HEK293T (cell line): Measurements from ENCODE around the gene SLC37A3.
"Not testable (repeated sequence)": the region's sequence is repeated elsewhere in the genome, so short reads cannot be mapped to it uniquely, and the experiment has no call there.

Experiments used
- CTCF ChIA-PET: fragments of 350-600 bp; formaldehyde crosslinking; extraction: SDS; loops from one replicate; lab custom pipeline; 2021; ENCODE audit warnings: antibody characterized with exemption, inconsistent platforms; lab: Yijun Ruan, JAX
- POLR2A ChIA-PET: fragments of 350-600 bp; formaldehyde crosslinking; extraction: SDS; loops from one replicate; lab custom pipeline; 2020; ENCODE audit warnings: antibody characterized with exemption, inconsistent platforms; lab: Yijun Ruan, JAX
- DNase-seq: peaks from one replicate; pipeline ENCODE4 v3.0.0; 2012; ENCODE audit warnings: mixed read lengths; ENCODE audit errors: extremely low spot score
- ARNT ChIP-seq: fragments of 450-650 bp; IDR thresholded peaks from 2 replicates; pipeline ENCODE4 v1.6.1; 2017; ENCODE audit warnings: mild to moderate bottlenecking
- BHLHE40 ChIP-seq: fragments of 450-650 bp; IDR thresholded peaks from 2 replicates; pipeline ENCODE4 v1.6.1; 2016; ENCODE audit warnings: mild to moderate bottlenecking, moderate library complexity, borderline replicate concordance
- CTBP1 ChIP-seq: fragments of 450-650 bp; IDR thresholded peaks from 2 replicates; pipeline ENCODE4 v1.6.1; 2016; ENCODE audit warnings: borderline replicate concordance
- ELF4 ChIP-seq: fragments of 450-650 bp; IDR thresholded peaks from 2 replicates; pipeline ENCODE4 v1.6.1; 2017; ENCODE audit warnings: antibody characterized with exemption
- FOXA1 ChIP-seq: fragments of 450-650 bp; IDR thresholded peaks from 2 replicates; pipeline ENCODE4 v1.6.1; 2016; ENCODE audit warnings: mild to moderate bottlenecking
- FOXK2 ChIP-seq: fragments of 450-650 bp; IDR thresholded peaks from 2 replicates; pipeline ENCODE4 v1.6.1; 2016; ENCODE audit warnings: mild to moderate bottlenecking
- FOXM1 ChIP-seq: fragments of 450-650 bp; IDR thresholded peaks from 2 replicates; pipeline ENCODE4 v1.6.1; 2017; ENCODE audit warnings: mild to moderate bottlenecking, borderline replicate concordance
- HDGF ChIP-seq: fragments of 450-650 bp; IDR thresholded peaks from 2 replicates; pipeline ENCODE4 v1.6.1; 2017; ENCODE audit warnings: antibody characterized with exemption, borderline replicate concordance
- L3MBTL2 ChIP-seq: fragments of 450-650 bp; conservative IDR thresholded peaks from 2 replicates; pipeline ENCODE4 v1.6.1; 2016; ENCODE audit warnings: mild to moderate bottlenecking
- LEF1 ChIP-seq: fragments of 450-650 bp; IDR thresholded peaks from 2 replicates; pipeline ENCODE4 v1.6.1; 2017; ENCODE audit warnings: mild to moderate bottlenecking, borderline replicate concordance
- NFRKB ChIP-seq: fragments of 450-650 bp; IDR thresholded peaks from 2 replicates; pipeline ENCODE4 v1.6.1; 2016; ENCODE audit warnings: mild to moderate bottlenecking, moderate library complexity
- PKNOX1 ChIP-seq: fragments of 450-650 bp; IDR thresholded peaks from 2 replicates; pipeline ENCODE4 v1.6.1; 2016
- SP1 ChIP-seq: fragments of 450-650 bp; IDR thresholded peaks from 2 replicates; pipeline ENCODE4 v1.6.1; 2017
- SUZ12 ChIP-seq: fragments of 450-650 bp; IDR thresholded peaks from 2 replicates; pipeline ENCODE4 v1.6.1; 2016; ENCODE audit warnings: mild to moderate bottlenecking
- TARDBP ChIP-seq: fragments of 450-650 bp; IDR thresholded peaks from 2 replicates; pipeline ENCODE4 v1.6.1; 2016
- ZNF384 ChIP-seq: fragments of 450-650 bp; IDR thresholded peaks from 2 replicates; pipeline ENCODE4 v1.6.1; 2016

Gene SLC37A3

GRCh38 chr7:140324714-140325113, 73.6 kb downstream of the SLC37A3 start:
- no peak for DNase-seq
- ChIA-PET CTCF (interaction anchor here (0.6 to 0.7 kb wide), 2 partner anchors 160 to 730 kb away, joined by 3 read pairs; no protein-coding TSS in a partner anchor), POLR2A (no interaction called here)
- no peak for TF ChIP-seq ZNF384
- TF ChIP-seq PKNOX1, result no peak
- TF ChIP-seq FOXM1, result no peak
- TF ChIP-seq SP1, result no peak
- TF ChIP-seq LEF1, result no peak
- no peak for TF ChIP-seq ELF4
- no peak for TF ChIP-seq BHLHE40
- TF ChIP-seq ARNT, result no peak
- TF ChIP-seq FOXK2, result no peak

- DNase-seq, result no peak
- POLR2A ChIA-PET, result no interaction called here
- CTCF ChIA-PET, result no interaction called here
- TF ChIP-seq FOXK2 (no peak), TARDBP (no peak), HDGF (no peak), ARNT (no peak), FOXM1 (no peak), BHLHE40 (no peak), SP1 (no peak), FOXA1 (no peak), PKNOX1 (no peak), LEF1 (no peak), NFRKB (no peak), ELF4 (no peak), SUZ12 (no peak), L3MBTL2 (no peak), CTBP1 (no peak), ZNF384 (no peak)
Observed at GRCh38 chr7:140322759-140323158, 75.6 kb downstream of the SLC37A3 start.

GRCh38 chr7:140320078-140320477, 78.3 kb downstream of the SLC37A3 start:
- POLR2A ChIA-PET, DNase-seq: not testable (repeated sequence)
- CTCF ChIA-PET, result interaction anchor here (0.6 kb wide), 1 partner anchor 44 kb away, joined by 3 read pairs; no protein-coding TSS in a partner anchor

- ChIA-PET CTCF (no interaction called here), POLR2A (no interaction called here)
- TF ChIP-seq SP1 (no peak), NFRKB (no peak), FOXK2 (no peak), BHLHE40 (no peak), ARNT (no peak), FOXM1 (no peak), HDGF (no peak), ELF4 (no peak), ZNF384 (no peak), TARDBP (no peak), PKNOX1 (no peak), L3MBTL2 (no peak), LEF1 (no peak), FOXA1 (no peak), SUZ12 (no peak), CTBP1 (no peak)
- DNase-seq, result no peak
Observed at GRCh38 chr7:140317999-140318398, 80.3 kb downstream of the SLC37A3 start.

- POLR2A ChIA-PET, result no interaction called here
- TF ChIP-seq FOXM1 (no peak), ARNT (no peak), BHLHE40 (no peak), SP1 (no peak), ELF4 (no peak), TARDBP (no peak), FOXA1 (no peak), ZNF384 (no peak), HDGF (no peak), NFRKB (no peak), PKNOX1 (no peak), L3MBTL2 (no peak), FOXK2 (no peak), LEF1 (no peak)
- no peak for DNase-seq
- CTCF ChIA-PET, result no interaction called here
Observed at GRCh38 chr7:140317597-140317996, 80.7 kb downstream of the SLC37A3 start.

GRCh38 chr7:140316165-140316661, 82.1 kb downstream of the SLC37A3 start:
- ChIA-PET CTCF (no interaction called here), POLR2A (no interaction called here)
- no peak for DNase-seq
- TF ChIP-seq LEF1 (no peak), ELF4 (no peak), ZNF384 (no peak), TARDBP (no peak), PKNOX1 (no peak), BHLHE40 (no peak)
